SU-DHL-6 (cell line): ENCODE data around the gene LAMTOR5.
"Not testable (repeated sequence)": the region's sequence is repeated elsewhere in the genome, so short reads cannot be mapped to it uniquely, and the experiment has no call there.

Experiments used
- H2AFZ ChIP-seq: fragments of 200-600 bp; sonication (generic); 2 replicates; pipeline ENCODE4 v1.6.1; 2014; ENCODE audit warnings: low read depth, mild to moderate bottlenecking, moderate library complexity, mixed read lengths, antibody characterized with exemption, low read length; ENCODE audit not compliant: severe bottlenecking
- H3F3A ChIP-seq: fragments of 200-600 bp; shearing (Covaris generic); 2 replicates; pipeline ENCODE4 v1.6.0; 2016; ENCODE audit warnings: antibody characterized with exemption, mild to moderate bottlenecking; ENCODE audit not compliant: insufficient read depth
- H3K27ac ChIP-seq: fragments of 200-600 bp; sonication (generic); 2 replicates; pipeline ENCODE4 v1.5.1; 2016; ENCODE audit warnings: low read depth, mild to moderate bottlenecking, low read length, moderate library complexity, mixed read lengths
- H3K27me3 ChIP-seq: fragments of 200-600 bp; sonication (generic), shearing (Covaris generic); 2 replicates; pipeline ENCODE4 v1.6.0; 2014; ENCODE audit warnings: mild to moderate bottlenecking, low read length
- H3K36me3 ChIP-seq: fragments of 200-600 bp; sonication (generic); 2 replicates; pipeline ENCODE4 v1.6.1; 2014; ENCODE audit warnings: mild to moderate bottlenecking, low read length, mixed read lengths
- H3K4me2 ChIP-seq: fragments of 300-600, 200-600 bp; shearing (Covaris generic), sonication (generic); 2 replicates; pipeline ENCODE4 v1.6.0; 2014; ENCODE audit warnings: low read length, low read depth, mild to moderate bottlenecking; ENCODE audit not compliant: poor library complexity, severe bottlenecking
- H3K4me3 ChIP-seq: fragments of 200-600 bp; sonication (generic); 2 replicates; pipeline ENCODE4 v1.5.1; 2014; ENCODE audit warnings: antibody characterized with exemption, low read length, mild to moderate bottlenecking, mixed read lengths; ENCODE audit not compliant: insufficient read depth, poor library complexity, severe bottlenecking
- H3K79me2 ChIP-seq: fragments of 200-600 bp; sonication (generic); 2 replicates; pipeline ENCODE4 v1.6.1; 2014; ENCODE audit warnings: mild to moderate bottlenecking, low read length, moderate library complexity; ENCODE audit not compliant: insufficient read depth
- H3K9ac ChIP-seq: fragments of 200-600 bp; sonication (generic); 2 replicates; pipeline ENCODE4 v1.7.0; 2014; ENCODE audit warnings: mild to moderate bottlenecking, low read length
- H3K9me2 ChIP-seq: fragments of 200-600 bp; sonication (generic); replicated peaks from 2 replicates; pipeline ENCODE4 v1.6.1; 2014; ENCODE audit warnings: low read length; ENCODE audit not compliant: insufficient read depth
- H3K9me3 ChIP-seq: fragments of 200-600 bp; sonication (generic); 2 replicates; pipeline ENCODE4 v1.6.1; 2014; ENCODE audit warnings: low read length, mixed read lengths; ENCODE audit not compliant: insufficient read depth
- H4K20me1 ChIP-seq: fragments of 200-600 bp; sonication (generic); 2 replicates; pipeline ENCODE4 v1.6.1; 2014; ENCODE audit warnings: low read depth, mild to moderate bottlenecking, antibody characterized with exemption, low read length, moderate library complexity, mixed read lengths
- CTCF ChIP-seq: fragments of 200-600 bp; sonication (generic); IDR thresholded peaks from one replicate; pipeline ENCODE4 v1.5.1; 2017; ENCODE audit warnings: antibody characterized with exemption, mild to moderate bottlenecking, low read length, moderate library complexity; ENCODE audit not compliant: insufficient read depth, poor library complexity, severe bottlenecking
- EZH2phosphoT487 ChIP-seq: fragments of 200-600 bp; sonication (generic), shearing (Covaris generic); conservative IDR thresholded peaks from 2 replicates; pipeline ENCODE4 v1.6.1; 2018; ENCODE audit warnings: mild to moderate bottlenecking, antibody characterized with exemption, low read length, moderate library complexity, mixed read lengths

The LAMTOR5 gene

GRCh38 chr1:110420874-110421793 lies 13.6 kb upstream of the LAMTOR5 start:
- H4K20me1 ChIP-seq, result no peaks in the 10 kb centered on the region
- no peak overlapping the region for H2AFZ ChIP-seq
- no peak overlapping the region for H3K4me3 ChIP-seq
- no peak overlapping the region for H3K4me2 ChIP-seq
- H3K9me3 ChIP-seq, result 0 out of 2 replicates have a peak, but pooled peaks cover 4% of the 10 kb centered on the region
- H3K27me3 ChIP-seq, result no peaks in the 10 kb centered on the region
- H3K9ac ChIP-seq, result no peak overlapping the region
- H3K27ac ChIP-seq, result no peak overlapping the region
- TF ChIP-seq EZH2phosphoT487, result no peak
- TF ChIP-seq CTCF, result no peak
- no peaks in the 10 kb centered on the region for H3K79me2 ChIP-seq
- H3K36me3 ChIP-seq, result no peaks in the 10 kb centered on the region
- H3K9me2 ChIP-seq, result no peaks in the 10 kb centered on the region
- H3F3A ChIP-seq, result no peaks in the 10 kb centered on the region

- TF ChIP-seq EZH2phosphoT487 (no peak), CTCF (no peak)
- Histone ChIP-seq H3K36me3 (no peaks in the 10 kb centered on the region), H3K4me2 (no peak overlapping the region), H3K4me3 (no peak overlapping the region), H2AFZ (no peak overlapping the region), H3K27me3 (no peaks in the 10 kb centered on the region), H3K27ac (no peak overlapping the region), H3K9ac (no peak overlapping the region), H3F3A (no peaks in the 10 kb centered on the region), H3K79me2 (no peaks in the 10 kb centered on the region), H3K9me2 (no peaks in the 10 kb centered on the region), H3K9me3 (0 out of 2 replicates have a peak, but pooled peaks cover 4% of the 10 kb centered on the region), H4K20me1 (no peaks in the 10 kb centered on the region)
These were observed 12.6 kb upstream of the LAMTOR5 start for GRCh38 chr1:110420023-110420662.

GRCh38 chr1:110418729-110419128 lies 11.2 kb upstream of the LAMTOR5 start:
- Histone ChIP-seq H3K9me3 (0 out of 2 replicates have a peak, but pooled peaks cover 4% of the 10 kb centered on the region), H3K4me3 (no peak overlapping the region), H3K9me2 (no peaks in the 10 kb centered on the region), H3K36me3 (no peaks in the 10 kb centered on the region), H4K20me1 (no peaks in the 10 kb centered on the region), H3K27ac (no peak overlapping the region), H3K9ac (no peak overlapping the region), H3K27me3 (no peaks in the 10 kb centered on the region), H3F3A (no peaks in the 10 kb centered on the region), H2AFZ (no peak overlapping the region), H3K4me2 (no peak overlapping the region), H3K79me2 (no peaks in the 10 kb centered on the region)
- TF ChIP-seq CTCF (no peak), EZH2phosphoT487 (no peak)

GRCh38 chr1:110413045-110413444 lies 5.6 kb upstream of the LAMTOR5 start:
- H3K27me3 ChIP-seq, H3K36me3 ChIP-seq, H3K4me3 ChIP-seq, H4K20me1 ChIP-seq, H3K27ac ChIP-seq, H3K9me2 ChIP-seq, H3K9me3 ChIP-seq, H3K4me2 ChIP-seq, H3K79me2 ChIP-seq, H3F3A ChIP-seq, H2AFZ ChIP-seq, H3K9ac ChIP-seq: not testable (repeated sequence)
